ENCODE measurements around the gene SMIM45.
A peak's percentile ranks its signal among the peaks of the same experiment; 100 is the strongest.

The SMIM45 gene

GRCh38 chr22:41912338-41913039 lies 39.5 kb upstream of the SMIM45 start:
- no peak for TF ChIP-seq CTCF (IDR thresholded peaks at IDR 0.05)
- H3K27ac ChIP-seq (ENCODE audit: low read depth in 1 of 2, low read length in 2 of 2), result no peak overlapping the region
- peaks cover 0 to 35% of the 10 kb centered on the region in 2 donors for H3K9me3 ChIP-seq (replicated peaks in 1 of 2; ENCODE audit: control insufficient read depth in 1 of 2, insufficient read depth in 1 of 2, low read length in 2 of 2)
- peaks cover 0 to 2% of the 10 kb centered on the region in 2 donors for H3K36me3 ChIP-seq (replicated peaks in 1 of 2; ENCODE audit: control insufficient read depth in 1 of 2, insufficient read depth in 2 of 2, low read length in 2 of 2)
- Mint-ChIP-seq H3K4me1 (peaks cover 34% of the 10 kb centered on the region), H3K4me3 (peak overlapping the region in 1 of 2 donors; percentile 78), H3K27me3 (ENCODE audit: low read depth in 3 of 3) (peaks cover 65 to 84% (median 73%) of the 10 kb centered on the region in 3 donors), H3K27ac (no peak overlapping the region), H3K36me3 (peaks cover 9 to 12% of the 10 kb centered on the region in 2 donors), H3K9me3 (peaks cover 0 to 28% (median 13%) of the 10 kb centered on the region in 7 donors)
- H3K4me2 ChIP-seq (replicated peaks; ENCODE audit: extremely low read depth, low read length, poor library complexity, severe bottlenecking), result no peak overlapping the region
- WGBS (ENCODE audit: insufficient coverage), result 93% methylated on average over 3 of the region's 9 CpGs
- H3K27me3 ChIP-seq (ENCODE audit: control insufficient read depth in 2 of 2, insufficient read depth in 2 of 2, low read length in 2 of 2), result peaks cover 48 to 70% of the 10 kb centered on the region in 2 donors
- peaks cover 27 to 55% of the 10 kb centered on the region in 2 donors for H3K4me1 ChIP-seq (ENCODE audit: control insufficient read depth in 1 of 2, insufficient read depth in 2 of 2, low read length in 2 of 2)
- H2AFZ ChIP-seq (ENCODE audit: insufficient read depth, low read depth, low read length, poor library complexity, severe bottlenecking), result no peak overlapping the region
- no peaks in the 10 kb centered on the region for H3K79me2 ChIP-seq (ENCODE audit: insufficient read depth, low read length)
- no peak overlapping the region for H3K4me3 ChIP-seq (replicated peaks in 1 of 3; ENCODE audit: low read depth in 2 of 3, low read length in 3 of 3)
- no peak overlapping the region for H3K9ac ChIP-seq (ENCODE audit: insufficient read depth, low read length, poor library complexity, severe bottlenecking)
- peaks cover 12% of the 10 kb centered on the region for H4K20me1 ChIP-seq (ENCODE audit: insufficient read depth, low read length)
- no peak for DNase-seq
- intact Hi-C loops (cut with micrococcal nuclease), result no loop called here

DNA sequence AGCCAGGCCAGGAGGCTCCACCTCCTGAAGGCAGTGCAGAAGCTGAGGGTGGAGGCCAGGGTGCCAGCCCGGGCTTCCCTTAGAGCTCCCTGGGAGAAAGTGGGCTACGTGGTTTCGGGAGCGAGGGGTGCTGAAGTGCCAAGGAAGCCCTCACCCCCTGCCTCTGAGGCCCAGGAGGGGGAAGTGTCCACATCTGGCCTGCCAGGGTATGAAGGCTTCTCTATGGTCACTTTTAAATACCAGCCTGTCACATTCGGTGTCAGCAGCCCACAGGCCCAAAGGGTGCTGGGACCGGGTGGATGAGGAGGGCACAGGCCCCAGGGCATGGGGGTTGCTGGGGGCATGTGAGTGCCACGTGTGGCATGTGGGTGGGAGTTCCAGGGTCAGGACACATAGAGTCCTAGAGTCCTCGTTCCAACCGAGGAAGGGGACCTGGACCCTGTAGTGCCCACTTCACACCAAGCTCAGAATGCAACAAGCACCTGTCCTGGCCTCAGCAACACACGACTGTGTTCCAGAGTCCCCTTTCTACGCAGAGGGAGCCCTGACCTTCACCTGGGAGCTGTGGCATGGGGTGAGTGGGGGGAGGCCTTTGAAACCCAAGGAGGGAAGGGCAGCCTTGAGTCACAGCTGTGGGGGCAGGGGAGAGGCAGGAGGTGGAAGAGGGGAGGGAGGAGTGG lies 38.8 kb upstream of the SMIM45 start:
- Mint-ChIP-seq H3K4me3 (peak overlapping the region in 1 of 2 donors; percentile 78), H3K9me3 (peaks cover 0 to 28% (median 13%) of the 10 kb centered on the region in 7 donors), H3K4me1 (peaks cover 33% of the 10 kb centered on the region), H3K27ac (no peak overlapping the region), H3K27me3 (ENCODE audit: low read depth in 3 of 3) (peaks cover 62 to 89% (median 75%) of the 10 kb centered on the region in 3 donors), H3K36me3 (peaks cover 7 to 9% of the 10 kb centered on the region in 2 donors)
- peaks cover 28 to 55% of the 10 kb centered on the region in 2 donors for H3K4me1 ChIP-seq (ENCODE audit: control insufficient read depth in 1 of 2, insufficient read depth in 2 of 2, low read length in 2 of 2)
- WGBS (ENCODE audit: insufficient coverage), result 73% methylated on average over 10 of the region's 11 CpGs
- no peak for TF ChIP-seq CTCF (IDR thresholded peaks at IDR 0.05)
- H3K9me3 ChIP-seq (replicated peaks in 1 of 2; ENCODE audit: control insufficient read depth in 1 of 2, insufficient read depth in 1 of 2, low read length in 2 of 2), result peaks cover 0 to 35% of the 10 kb centered on the region in 2 donors
- H2AFZ ChIP-seq (ENCODE audit: insufficient read depth, low read depth, low read length, poor library complexity, severe bottlenecking), result no peak overlapping the region
- no peak overlapping the region for H3K4me3 ChIP-seq (replicated peaks in 1 of 3; ENCODE audit: low read depth in 2 of 3, low read length in 3 of 3)
- peaks cover 12% of the 10 kb centered on the region for H4K20me1 ChIP-seq (ENCODE audit: insufficient read depth, low read length)
- intact Hi-C loops (cut with micrococcal nuclease), result no loop called here
- no peak overlapping the region for H3K9ac ChIP-seq (ENCODE audit: insufficient read depth, low read length, poor library complexity, severe bottlenecking)
- no peak overlapping the region for H3K4me2 ChIP-seq (replicated peaks; ENCODE audit: extremely low read depth, low read length, poor library complexity, severe bottlenecking)
- H3K36me3 ChIP-seq (replicated peaks in 1 of 2; ENCODE audit: control insufficient read depth in 1 of 2, insufficient read depth in 2 of 2, low read length in 2 of 2), result no peaks in the 10 kb centered on the region
- no peak for DNase-seq
- peaks cover 48 to 75% of the 10 kb centered on the region in 2 donors for H3K27me3 ChIP-seq (ENCODE audit: control insufficient read depth in 2 of 2, insufficient read depth in 2 of 2, low read length in 2 of 2)
- H3K27ac ChIP-seq (ENCODE audit: low read depth in 1 of 2, low read length in 2 of 2), result no peak overlapping the region
- no peaks in the 10 kb centered on the region for H3K79me2 ChIP-seq (ENCODE audit: insufficient read depth, low read length)
